Neural cell (in vitro differentiated cells): ENCODE data around the gene GNB1. TPM values are rescaled to one million over a fixed set of nuclear protein-coding genes. Genes with fewer than 3 reads are reported as not detected.

Experiments used
- H2AFZ ChIP-seq: fragments of 200-600, 300-800 bp; sonication (generic), shearing (Covaris generic); 2 replicates; pipeline ENCODE4 v1.6.0; 2014; ENCODE audit warnings: low read depth, mild to moderate bottlenecking, antibody characterized with exemption, low read length, moderate library complexity
- H3F3A ChIP-seq: fragments of 200-600 bp; shearing (Covaris generic); 2 replicates; pipeline ENCODE4 v1.6.1; 2016; ENCODE audit warnings: mild to moderate bottlenecking, moderate library complexity, mixed read lengths, antibody characterized with exemption, low read length; ENCODE audit not compliant: insufficient read depth, poor library complexity, severe bottlenecking
- H3K27ac ChIP-seq: fragments of 200-600, 300-800 bp; sonication (generic), shearing (Covaris generic); 2 replicates; pipeline ENCODE4 v1.5.1; 2014; ENCODE audit warnings: mild to moderate bottlenecking, low read length, moderate library complexity
- H3K27me3 ChIP-seq: fragments of 300-800, 200-600 bp; sonication (generic), shearing (Covaris generic); 2 replicates; pipeline ENCODE4 v1.6.0; 2014; ENCODE audit warnings: mild to moderate bottlenecking, low read depth, low read length, moderate library complexity; ENCODE audit not compliant: insufficient read depth
- H3K36me3 ChIP-seq: fragments of 300-800, 200-600 bp; sonication (generic), shearing (Covaris generic); 2 replicates; pipeline ENCODE4 v1.5.1; 2014; ENCODE audit warnings: mild to moderate bottlenecking, antibody characterized with exemption, low read length, moderate library complexity; ENCODE audit not compliant: insufficient read depth
- H3K4me2 ChIP-seq: fragments of 300-800, 200-600 bp; sonication (generic), shearing (Covaris generic); 2 replicates; pipeline ENCODE4 v1.6.0; 2014; ENCODE audit warnings: mild to moderate bottlenecking, low read length
- H3K4me3 ChIP-seq: fragments of 300-800, 200-600 bp; sonication (generic), shearing (Covaris generic); 2 replicates; pipeline ENCODE4 v1.5.1; 2014; ENCODE audit warnings: mild to moderate bottlenecking, low read length, moderate library complexity
- H3K79me2 ChIP-seq: fragments of 200-600 bp; shearing (Covaris generic); replicated peaks from 2 replicates; pipeline ENCODE4 v1.6.0; 2014; ENCODE audit warnings: mild to moderate bottlenecking, low read length, moderate library complexity; ENCODE audit not compliant: insufficient read depth
- H3K9ac ChIP-seq: fragments of 300-800, 200-600 bp; sonication (generic), shearing (Covaris generic); 2 replicates; pipeline ENCODE4 v1.6.1; 2016; ENCODE audit warnings: mild to moderate bottlenecking, low read length, mixed read lengths
- H3K9me2 ChIP-seq: fragments of 200-600 bp; shearing (Covaris generic); 2 replicates; pipeline ENCODE4 v1.6.1; 2016; ENCODE audit warnings: mild to moderate bottlenecking, low read length, mixed read lengths; ENCODE audit not compliant: insufficient read depth
- H3K9me3 ChIP-seq: fragments of 200-600, 300-800 bp; sonication (generic), shearing (Covaris generic); 2 replicates; pipeline ENCODE4 v1.6.1; 2016; ENCODE audit warnings: mild to moderate bottlenecking, mixed run types, low read length, moderate library complexity, mixed read lengths
- H4K20me1 ChIP-seq: fragments of 200-600 bp; shearing (Covaris generic); 2 replicates; pipeline ENCODE4 v1.6.1; 2016; ENCODE audit warnings: mild to moderate bottlenecking, mixed run types; ENCODE audit not compliant: insufficient read depth
- EP300 ChIP-seq: fragments of 450-650 bp; conservative IDR thresholded peaks from 2 replicates; pipeline ENCODE4 v1.6.1; 2014; ENCODE audit warnings: antibody characterized with exemption, mild to moderate bottlenecking, moderate library complexity; ENCODE audit not compliant: poor library complexity, severe bottlenecking
- EZH2 ChIP-seq: fragments of 200-600, 300-800 bp; shearing (Covaris generic), sonication (generic); IDR thresholded peaks from 2 replicates; pipeline ENCODE4 v1.6.1; 2014; ENCODE audit warnings: antibody characterized with exemption, low read length, borderline replicate concordance, mild to moderate bottlenecking; ENCODE audit not compliant: insufficient read depth, poor library complexity, severe bottlenecking
- MXI1 ChIP-seq: fragments of 450-650 bp; conservative IDR thresholded peaks from 2 replicates; pipeline ENCODE4 v1.6.1; 2014; ENCODE audit warnings: antibody characterized with exemption, mild to moderate bottlenecking; ENCODE audit not compliant: poor library complexity, severe bottlenecking
- POLR2AphosphoS5 ChIP-seq: IDR thresholded peaks from 2 replicates; pipeline ENCODE4 v1.6.1; 2012
- RAD21 ChIP-seq: fragments of 450-650 bp; conservative IDR thresholded peaks from 2 replicates; pipeline ENCODE4 v1.6.1; 2014; ENCODE audit warnings: antibody characterized with exemption, mild to moderate bottlenecking, moderate library complexity
- SMC3 ChIP-seq: fragments of 450-650 bp; conservative IDR thresholded peaks from 2 replicates; pipeline ENCODE4 v1.6.1; 2014; ENCODE audit warnings: antibody characterized with exemption, mild to moderate bottlenecking, moderate library complexity; ENCODE audit not compliant: poor library complexity
- TAF1 ChIP-seq: IDR thresholded peaks from 2 replicates; pipeline ENCODE4 v1.6.1; 2012; ENCODE audit warnings: low read depth
- polyA plus RNA-seq: library from polyadenylated mRNA; depleted of rRNA; stranded (reverse); fragments of >200 nt; gene quantifications from 2 replicates; pipeline ENCODE4 v1.2.3, GENCODE V29; 2014
- TF ChIP-seq, protein P1 (sequence below): IDR thresholded peaks from 2 replicates; pipeline ENCODE4 v1.6.1; 2012; ENCODE audit warnings: borderline replicate concordance
- TF ChIP-seq, protein P2 (sequence below): fragments of 450-650 bp; IDR thresholded peaks from 2 replicates; pipeline ENCODE4 v1.5.1; 2014; ENCODE audit warnings: antibody characterized with exemption, mild to moderate bottlenecking, moderate library complexity; ENCODE audit not compliant: poor library complexity, severe bottlenecking

The GNB1 gene
- polyA plus RNA-seq, 1 donor from 2014 or later = 325 TPM

GRCh38 chr1:1872329-1872994 lies 18.4 kb downstream of the GNB1 start:
- H3K27ac ChIP-seq = no peak overlapping the region
- H3F3A ChIP-seq = peaks cover 3% of the 10 kb centered on the region
- H3K9ac ChIP-seq = no peak overlapping the region
- H3K9me3 ChIP-seq = no peaks in the 10 kb centered on the region
- peaks cover 93% of the 10 kb centered on the region for H3K79me2 ChIP-seq
- H3K4me2 ChIP-seq = no peak overlapping the region
- no peak overlapping the region for H2AFZ ChIP-seq
- H4K20me1 ChIP-seq = peaks cover 61% of the 10 kb centered on the region
- no peaks in the 10 kb centered on the region for H3K27me3 ChIP-seq
- TF ChIP-seq EZH2 = no peak
- TF ChIP-seq POLR2AphosphoS5 = no peak
- no peak for TF ChIP-seq SMC3
- TF ChIP-seq TAF1 = no peak
- no peak for TF ChIP-seq EP300
- TF ChIP-seq, protein P1, sequence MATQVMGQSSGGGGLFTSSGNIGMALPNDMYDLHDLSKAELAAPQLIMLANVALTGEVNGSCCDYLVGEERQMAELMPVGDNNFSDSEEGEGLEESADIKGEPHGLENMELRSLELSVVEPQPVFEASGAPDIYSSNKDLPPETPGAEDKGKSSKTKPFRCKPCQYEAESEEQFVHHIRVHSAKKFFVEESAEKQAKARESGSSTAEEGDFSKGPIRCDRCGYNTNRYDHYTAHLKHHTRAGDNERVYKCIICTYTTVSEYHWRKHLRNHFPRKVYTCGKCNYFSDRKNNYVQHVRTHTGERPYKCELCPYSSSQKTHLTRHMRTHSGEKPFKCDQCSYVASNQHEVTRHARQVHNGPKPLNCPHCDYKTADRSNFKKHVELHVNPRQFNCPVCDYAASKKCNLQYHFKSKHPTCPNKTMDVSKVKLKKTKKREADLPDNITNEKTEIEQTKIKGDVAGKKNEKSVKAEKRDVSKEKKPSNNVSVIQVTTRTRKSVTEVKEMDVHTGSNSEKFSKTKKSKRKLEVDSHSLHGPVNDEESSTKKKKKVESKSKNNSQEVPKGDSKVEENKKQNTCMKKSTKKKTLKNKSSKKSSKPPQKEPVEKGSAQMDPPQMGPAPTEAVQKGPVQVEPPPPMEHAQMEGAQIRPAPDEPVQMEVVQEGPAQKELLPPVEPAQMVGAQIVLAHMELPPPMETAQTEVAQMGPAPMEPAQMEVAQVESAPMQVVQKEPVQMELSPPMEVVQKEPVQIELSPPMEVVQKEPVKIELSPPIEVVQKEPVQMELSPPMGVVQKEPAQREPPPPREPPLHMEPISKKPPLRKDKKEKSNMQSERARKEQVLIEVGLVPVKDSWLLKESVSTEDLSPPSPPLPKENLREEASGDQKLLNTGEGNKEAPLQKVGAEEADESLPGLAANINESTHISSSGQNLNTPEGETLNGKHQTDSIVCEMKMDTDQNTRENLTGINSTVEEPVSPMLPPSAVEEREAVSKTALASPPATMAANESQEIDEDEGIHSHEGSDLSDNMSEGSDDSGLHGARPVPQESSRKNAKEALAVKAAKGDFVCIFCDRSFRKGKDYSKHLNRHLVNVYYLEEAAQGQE = no peak
- TF ChIP-seq, protein P2, sequence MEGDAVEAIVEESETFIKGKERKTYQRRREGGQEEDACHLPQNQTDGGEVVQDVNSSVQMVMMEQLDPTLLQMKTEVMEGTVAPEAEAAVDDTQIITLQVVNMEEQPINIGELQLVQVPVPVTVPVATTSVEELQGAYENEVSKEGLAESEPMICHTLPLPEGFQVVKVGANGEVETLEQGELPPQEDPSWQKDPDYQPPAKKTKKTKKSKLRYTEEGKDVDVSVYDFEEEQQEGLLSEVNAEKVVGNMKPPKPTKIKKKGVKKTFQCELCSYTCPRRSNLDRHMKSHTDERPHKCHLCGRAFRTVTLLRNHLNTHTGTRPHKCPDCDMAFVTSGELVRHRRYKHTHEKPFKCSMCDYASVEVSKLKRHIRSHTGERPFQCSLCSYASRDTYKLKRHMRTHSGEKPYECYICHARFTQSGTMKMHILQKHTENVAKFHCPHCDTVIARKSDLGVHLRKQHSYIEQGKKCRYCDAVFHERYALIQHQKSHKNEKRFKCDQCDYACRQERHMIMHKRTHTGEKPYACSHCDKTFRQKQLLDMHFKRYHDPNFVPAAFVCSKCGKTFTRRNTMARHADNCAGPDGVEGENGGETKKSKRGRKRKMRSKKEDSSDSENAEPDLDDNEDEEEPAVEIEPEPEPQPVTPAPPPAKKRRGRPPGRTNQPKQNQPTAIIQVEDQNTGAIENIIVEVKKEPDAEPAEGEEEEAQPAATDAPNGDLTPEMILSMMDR = no peak
- no peak for TF ChIP-seq MXI1
- TF ChIP-seq RAD21 = no peak
- H3K4me3 ChIP-seq = no peak overlapping the region
- no peaks in the 10 kb centered on the region for H3K36me3 ChIP-seq
- H3K9me2 ChIP-seq = no peaks in the 10 kb centered on the region

GRCh38 chr1:1869469-1869868 lies 21.4 kb downstream of the GNB1 start:
- no peak overlapping the region for H3K27ac ChIP-seq

More at GRCh38 chr1:1869469-1869868, 21.4 kb downstream of the GNB1 start:
- Histone ChIP-seq H3K4me2 (no peak overlapping the region), H3K36me3 (no peaks in the 10 kb centered on the region), H2AFZ (no peak overlapping the region), H3K4me3 (no peak overlapping the region), H3K27me3 (no peaks in the 10 kb centered on the region), H3K9ac (no peak overlapping the region), H3K79me2 (peaks cover 88% of the 10 kb centered on the region), H4K20me1 (peaks cover 54% of the 10 kb centered on the region), H3K9me2 (no peaks in the 10 kb centered on the region), H3F3A (peaks cover 4% of the 10 kb centered on the region), H3K9me3 (no peaks in the 10 kb centered on the region)
- TF ChIP-seq EZH2 (no peak), SMC3 (no peak), TAF1 (no peak), POLR2AphosphoS5 (no peak), RAD21 (no peak), MXI1 (no peak), EP300 (no peak)
- TF ChIP-seq, protein P1 = no peak
- TF ChIP-seq, protein P2 = no peak
